Stimulated activated CD4-positive, alpha-beta T cell treated with anti-CD3 and anti-CD28 coated beads, Interleukin-15, amount 100 ng/mL, for 24 hours (primary cell): ENCODE data around the gene SMU1.
"Not testable (repeated sequence)": the region's sequence is repeated elsewhere in the genome, so short reads cannot be mapped to it uniquely, and the experiment has no call there.

Experiments
- DNase-seq: peaks from one replicate; pipeline ENCODE4 v3.0.0-alpha.2; 2020

Gene SMU1

GRCh38 chr9:33011831-33012230 lies 64.6 kb downstream of the SMU1 start:
- DNase-seq = no peak

DNA sequence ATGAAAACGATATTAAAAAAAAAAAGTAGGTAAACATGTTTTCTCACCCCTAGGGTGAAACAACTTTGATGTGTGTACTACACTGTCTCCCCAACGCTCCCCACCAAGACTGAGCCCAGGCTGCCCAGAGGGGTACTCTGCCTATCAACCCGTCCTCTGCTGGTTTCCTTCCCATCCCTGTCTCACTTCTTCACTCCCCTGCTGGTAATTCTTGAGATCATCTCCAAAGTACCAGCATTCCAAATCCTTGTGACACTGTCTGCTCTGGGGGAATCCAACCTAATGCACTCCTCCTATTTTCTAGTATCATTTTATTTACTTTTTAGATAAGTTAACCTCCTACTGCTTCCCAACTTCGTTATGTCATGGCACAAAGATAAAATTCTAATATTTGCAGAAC lies 68.7 kb downstream of the SMU1 start:
- no peak for DNase-seq

- DNase-seq = not testable (repeated sequence)
These were observed 71.1 kb downstream of the SMU1 start for GRCh38 chr9:33005335-33005734.

- DNase-seq = peak; percentile 58
These were observed 75.8 kb downstream of the SMU1 start for GRCh38 chr9:33000682-33001055.

DNA sequence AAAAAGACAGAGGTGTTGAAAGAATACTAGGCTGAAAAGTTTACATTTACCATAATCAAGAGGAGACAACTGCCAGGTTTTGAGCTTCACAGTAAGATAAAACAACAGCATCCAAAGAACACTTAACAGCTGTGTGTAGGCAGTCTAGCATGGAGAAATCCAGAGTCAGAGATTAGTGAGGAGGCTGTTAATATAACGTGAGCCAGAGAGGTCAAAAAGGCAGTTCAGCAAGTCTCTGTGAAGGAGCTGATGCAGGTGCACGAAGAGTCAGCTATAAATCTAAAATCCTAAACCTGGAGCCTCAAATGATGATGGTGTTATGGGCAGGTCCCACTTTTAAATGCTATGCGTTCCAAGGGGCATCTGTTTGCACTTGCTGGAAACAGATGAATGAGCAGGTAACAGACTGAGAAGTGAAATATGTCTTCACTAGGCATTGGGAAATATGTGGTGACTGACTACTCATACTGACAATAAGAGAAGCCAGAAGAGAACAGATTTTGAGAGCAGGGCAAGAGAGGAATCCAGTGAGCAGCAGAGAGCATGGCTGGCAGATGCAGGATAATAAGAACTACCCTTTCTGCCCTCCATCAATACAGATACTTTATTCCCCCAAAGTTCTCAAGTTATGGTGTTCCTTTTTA lies 83.8 kb downstream of the SMU1 start:
- DNase-seq = no peak

- DNase-seq = no peak
These were observed 84.4 kb downstream of the SMU1 start for GRCh38 chr9:32991897-32992594.
